ENCODE data around the gene RTRAF. TPM values are rescaled to one million over a fixed set of nuclear protein-coding genes. Genes with fewer than 3 reads are reported as not detected.
A peak's percentile ranks its signal among the peaks of the same experiment; 100 is the strongest.

Gene RTRAF
- total and polyA plus RNA-seq, 2 of the 8 experiments (the other 6 are each of a cell fraction or from before 2014, with no cell fraction given), result 149 to 359 TPM

DNA sequence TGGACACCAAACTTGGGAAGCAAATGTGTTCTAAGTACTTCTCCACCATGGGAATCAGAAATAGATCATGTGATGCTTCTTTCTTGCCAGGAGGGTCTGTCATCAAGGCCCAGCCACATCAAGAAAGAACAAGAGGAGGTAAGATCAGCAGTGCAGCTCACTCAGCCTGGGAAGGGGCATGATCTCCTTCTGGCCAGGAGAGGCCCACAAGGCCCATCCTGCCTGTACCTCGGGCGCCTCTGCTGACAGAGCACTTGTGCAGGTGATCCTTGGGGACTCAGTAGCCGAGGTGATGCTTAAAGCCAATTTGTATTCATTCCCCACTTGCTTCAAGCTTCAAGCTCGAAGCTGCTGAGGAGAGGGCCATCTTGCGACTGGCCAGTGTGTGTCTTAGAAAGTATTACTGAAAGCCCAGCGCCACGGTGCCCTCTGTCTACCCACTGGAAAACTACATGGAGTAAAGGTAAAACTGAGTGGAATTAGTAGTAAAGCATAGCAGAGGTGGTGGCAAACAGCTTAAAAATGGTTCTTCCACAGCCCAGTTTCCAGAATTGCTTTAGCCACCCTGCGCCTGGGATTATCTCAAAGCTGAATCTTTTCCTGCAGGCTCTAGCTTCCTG lies 26.2 kb downstream of the RTRAF start:
- Histone ChIP-seq H3K27ac (ENCODE audit: low read depth, low read length) (no peak overlapping the region), H3K56ac (replicated peaks; ENCODE audit: insufficient read length, low read depth, low read length) (no peak overlapping the region), H3K4me2 (ENCODE audit: insufficient read depth in 1 of 2, low read depth in 2 of 2, low read length in 2 of 2) (no peak overlapping the region), H2BK20ac (ENCODE audit: low read length) (no peak overlapping the region; the same call in 1 of the 2 replicates), H4K8ac (ENCODE audit: extremely low read depth, insufficient read depth, low read length) (no peak overlapping the region), H3K36me3 (ENCODE audit: control insufficient read depth in 2 of 4, insufficient read depth in 4 of 4, low read length in 3 of 4) (peaks cover 7 to 16% (median 11%) of the 10 kb centered on the region in 4 experiments), H4K5ac (ENCODE audit: insufficient read length, low read depth, low read length) (no peak overlapping the region), H3K4me3 (ENCODE audit: extremely low read depth in 1 of 4, insufficient read depth in 2 of 4, low read depth in 3 of 4, low read length in 4 of 4) (no peak overlapping the region), H2BK120ac (replicated peaks; ENCODE audit: low read depth, low read length) (no peak overlapping the region), H3K4ac (replicated peaks; ENCODE audit: insufficient read length, low read depth, low read length) (no peak overlapping the region), H3K9ac (replicated peaks in 1 of 4; ENCODE audit: extremely low read depth in 1 of 4, low read depth in 3 of 4, low read length in 3 of 4) (no peak overlapping the region), H2BK5ac (ENCODE audit: low read depth, low read length) (no peak overlapping the region), H2AFZ (ENCODE audit: low read length) (no peak overlapping the region), H3K79me2 (ENCODE audit: control insufficient read depth in 1 of 2, insufficient read depth in 2 of 2, low read length in 2 of 2) (no peaks in the 10 kb centered on the region), H3K23ac (ENCODE audit: insufficient read length) (no peak overlapping the region), H4K20me1 (replicated peaks in 1 of 2; ENCODE audit: control insufficient read depth in 1 of 2, insufficient read depth in 2 of 2, low read length in 2 of 2) (no peaks in the 10 kb centered on the region), H3K14ac (ENCODE audit: insufficient read length) (no peak overlapping the region), H2BK12ac (ENCODE audit: low read depth, low read length) (no peak overlapping the region; the same call in 1 of the 2 replicates), H2AK5ac (ENCODE audit: low read depth, low read length) (no peak overlapping the region), H3K23me2 (ENCODE audit: low read depth, low read length) (no peaks in the 10 kb centered on the region), H4K91ac (replicated peaks; ENCODE audit: insufficient read length, low read length) (no peak overlapping the region), H3K18ac (ENCODE audit: extremely low read depth, low read length) (no peak overlapping the region), H3K9me3 (ENCODE audit: insufficient read depth in 2 of 2, low read depth in 1 of 2, low read length in 1 of 2) (no peaks in the 10 kb centered on the region; a peak in 1 of 4 replicates), H3K79me1 (ENCODE audit: low read depth, low read length) (no peaks in the 10 kb centered on the region), H3K27me3 (replicated peaks in 1 of 4; ENCODE audit: control insufficient read depth in 3 of 4, extremely low read depth in 1 of 4, insufficient read depth in 3 of 4, low read length in 3 of 4) (no peaks in the 10 kb centered on the region), H2BK15ac (ENCODE audit: low read length) (peak overlapping the region; percentile 51; the same call in 1 of the 2 replicates), H3K4me1 (replicated peaks in 1 of 4; ENCODE audit: control insufficient read depth in 3 of 4, insufficient read depth in 4 of 4, low read length in 3 of 4) (peaks cover 2 to 12% (median 11%) of the 10 kb centered on the region in 4 experiments; a peak in 6 of 7 replicates)
- no peak for FAIRE-seq
- DNase-seq (ENCODE audit: low read depth in 1 of 2, low spot score in 2 of 2), result peak in 1 of 2 experiments; percentile 61
- TF ChIP-seq TCF12 (IDR thresholded peaks at IDR 0.05; ENCODE audit: low read depth, low read length) (no peak), SP2 (IDR thresholded peaks at IDR 0.05; ENCODE audit: low read length) (no peak), RBBP5 (IDR thresholded peaks at IDR 0.05; ENCODE audit: borderline replicate concordance, low read depth, low read length) (no peak), RAD21 (IDR thresholded peaks at IDR 0.05 in 1 of 2, conservative IDR thresholded peaks at IDR 0.05 in 1 of 2; ENCODE audit: low read depth in 2 of 2, low read length in 2 of 2) (peak; percentile 52 to 56), BACH1 (IDR thresholded peaks at IDR 0.05; ENCODE audit: low read length) (no peak), YY1 (IDR thresholded peaks at IDR 0.05; ENCODE audit: low read depth, low read length) (peak; percentile 58; the same call in 1 of the 2 replicates)
- TF ChIP-seq, protein P1, sequence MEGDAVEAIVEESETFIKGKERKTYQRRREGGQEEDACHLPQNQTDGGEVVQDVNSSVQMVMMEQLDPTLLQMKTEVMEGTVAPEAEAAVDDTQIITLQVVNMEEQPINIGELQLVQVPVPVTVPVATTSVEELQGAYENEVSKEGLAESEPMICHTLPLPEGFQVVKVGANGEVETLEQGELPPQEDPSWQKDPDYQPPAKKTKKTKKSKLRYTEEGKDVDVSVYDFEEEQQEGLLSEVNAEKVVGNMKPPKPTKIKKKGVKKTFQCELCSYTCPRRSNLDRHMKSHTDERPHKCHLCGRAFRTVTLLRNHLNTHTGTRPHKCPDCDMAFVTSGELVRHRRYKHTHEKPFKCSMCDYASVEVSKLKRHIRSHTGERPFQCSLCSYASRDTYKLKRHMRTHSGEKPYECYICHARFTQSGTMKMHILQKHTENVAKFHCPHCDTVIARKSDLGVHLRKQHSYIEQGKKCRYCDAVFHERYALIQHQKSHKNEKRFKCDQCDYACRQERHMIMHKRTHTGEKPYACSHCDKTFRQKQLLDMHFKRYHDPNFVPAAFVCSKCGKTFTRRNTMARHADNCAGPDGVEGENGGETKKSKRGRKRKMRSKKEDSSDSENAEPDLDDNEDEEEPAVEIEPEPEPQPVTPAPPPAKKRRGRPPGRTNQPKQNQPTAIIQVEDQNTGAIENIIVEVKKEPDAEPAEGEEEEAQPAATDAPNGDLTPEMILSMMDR (IDR thresholded peaks at IDR 0.05; ENCODE audit: control extremely low read depth in 1 of 3, insufficient read depth in 1 of 3, low read depth in 1 of 3, low read length in 3 of 3), result peak; percentile 37 to 73 (median 55)
- ChIA-PET POLR2A (ENCODE audit: partially characterized antibody) (interaction anchor here (1.2 to 1.6 kb wide), 2 partner anchors 8 to 116 kb away, joined by 3 to 5 read pairs; no protein-coding TSS in a partner anchor), CTCF (ENCODE audit: partially characterized antibody) (interaction anchor here (0.5 to 5.0 kb wide), 33 partner anchors 9 to 1873 kb away, joined by 3 to 46 read pairs (median 3); partner anchors contain the start of genes NID2 and TRIM9)
- 79% methylated on average over 8 of the region's 8 CpGs; no CpG with 5 or more reads in 1 of the 2 experiments for WGBS, 2 experiments (ENCODE audit: extremely low coverage in 1 of 2, insufficient coverage in 1 of 2, insufficient read length in 1 of 2, insufficient replicate concordance in 2 of 2, low coverage in 1 of 2, low lambda C conversion rate in 2 of 2, missing lambda C conversion rate in 1 of 2)

Data from H1 (cell line).